ENCODE measurements around the gene WHRN. TPM values are rescaled to one million over a fixed set of nuclear protein-coding genes. Genes with fewer than 3 reads are reported as not detected.

Gene WHRN
- total and polyA plus RNA-seq, 9 of the 15 experiments (the other 6 are each of a cell fraction or from before 2014, with no cell fraction given): 0.31 to 14.1 (median 3.0) TPM

- peak; percentile 99 for TF ChIP-seq JUND (IDR thresholded peaks at IDR 0.05; ENCODE audit: borderline replicate concordance, low read depth, low read length)
- peak; percentile 99 for TF ChIP-seq JUND (tag; IDR thresholded peaks at IDR 0.05; ENCODE audit: borderline replicate concordance, low read depth, low read length)
- no peak for TF ChIP-seq SFPQ (IDR thresholded peaks at IDR 0.05; ENCODE audit: low read depth, low read length)
- TF ChIP-seq SP2 (IDR thresholded peaks at IDR 0.05; ENCODE audit: extremely low read depth, low read depth, low read length, poor library complexity, severe bottlenecking): no peak
- TF ChIP-seq, protein P1, sequence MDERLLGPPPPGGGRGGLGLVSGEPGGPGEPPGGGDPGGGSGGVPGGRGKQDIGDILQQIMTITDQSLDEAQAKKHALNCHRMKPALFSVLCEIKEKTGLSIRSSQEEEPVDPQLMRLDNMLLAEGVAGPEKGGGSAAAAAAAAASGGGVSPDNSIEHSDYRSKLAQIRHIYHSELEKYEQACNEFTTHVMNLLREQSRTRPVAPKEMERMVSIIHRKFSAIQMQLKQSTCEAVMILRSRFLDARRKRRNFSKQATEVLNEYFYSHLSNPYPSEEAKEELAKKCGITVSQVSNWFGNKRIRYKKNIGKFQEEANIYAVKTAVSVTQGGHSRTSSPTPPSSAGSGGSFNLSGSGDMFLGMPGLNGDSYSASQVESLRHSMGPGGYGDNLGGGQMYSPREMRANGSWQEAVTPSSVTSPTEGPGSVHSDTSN (CRISPR knock-in tag; IDR thresholded peaks at IDR 0.05; ENCODE audit: low read depth): no peak
- TF ChIP-seq, protein P1 (tag; conservative IDR thresholded peaks at IDR 0.05; ENCODE audit: low read depth): peak; percentile 95
- TF ChIP-seq ZFPM2 (CRISPR knock-in tag; IDR thresholded peaks at IDR 0.05): no peak
- TF ChIP-seq SREBF1 (IDR thresholded peaks at IDR 0.05; ENCODE audit: borderline replicate concordance, low read depth, low read length): no peak
- TF ChIP-seq USF2 (CRISPR knock-in tag; IDR thresholded peaks at IDR 0.05): no peak
- TF ChIP-seq ZNF23 (CRISPR knock-in tag; IDR thresholded peaks at IDR 0.05): no peak
- peak; percentile 82 for TF ChIP-seq ARID1B (IDR thresholded peaks at IDR 0.05)
- TF ChIP-seq, protein P2, sequence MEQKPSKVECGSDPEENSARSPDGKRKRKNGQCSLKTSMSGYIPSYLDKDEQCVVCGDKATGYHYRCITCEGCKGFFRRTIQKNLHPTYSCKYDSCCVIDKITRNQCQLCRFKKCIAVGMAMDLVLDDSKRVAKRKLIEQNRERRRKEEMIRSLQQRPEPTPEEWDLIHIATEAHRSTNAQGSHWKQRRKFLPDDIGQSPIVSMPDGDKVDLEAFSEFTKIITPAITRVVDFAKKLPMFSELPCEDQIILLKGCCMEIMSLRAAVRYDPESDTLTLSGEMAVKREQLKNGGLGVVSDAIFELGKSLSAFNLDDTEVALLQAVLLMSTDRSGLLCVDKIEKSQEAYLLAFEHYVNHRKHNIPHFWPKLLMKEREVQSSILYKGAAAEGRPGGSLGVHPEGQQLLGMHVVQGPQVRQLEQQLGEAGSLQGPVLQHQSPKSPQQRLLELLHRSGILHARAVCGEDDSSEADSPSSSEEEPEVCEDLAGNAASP (IDR thresholded peaks at IDR 0.05): no peak
- 0 out of 2 replicates have a peak, but pooled peaks have one; percentile 7 for TF ChIP-seq L3MBTL2 (IDR thresholded peaks at IDR 0.05)
- TF ChIP-seq, protein P3, sequence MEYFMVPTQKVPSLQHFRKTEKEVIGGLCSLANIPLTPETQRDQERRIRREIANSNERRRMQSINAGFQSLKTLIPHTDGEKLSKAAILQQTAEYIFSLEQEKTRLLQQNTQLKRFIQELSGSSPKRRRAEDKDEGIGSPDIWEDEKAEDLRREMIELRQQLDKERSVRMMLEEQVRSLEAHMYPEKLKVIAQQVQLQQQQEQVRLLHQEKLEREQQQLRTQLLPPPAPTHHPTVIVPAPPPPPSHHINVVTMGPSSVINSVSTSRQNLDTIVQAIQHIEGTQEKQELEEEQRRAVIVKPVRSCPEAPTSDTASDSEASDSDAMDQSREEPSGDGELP (CRISPR knock-in tag; IDR thresholded peaks at IDR 0.05; ENCODE audit: borderline replicate concordance): peak; percentile 37; the same call in 1 of the 2 replicates
- no peak for TF ChIP-seq ZNF778 (CRISPR knock-in tag; IDR thresholded peaks at IDR 0.05)
- peak; percentile 64 for TF ChIP-seq MAFG (tag; conservative IDR thresholded peaks at IDR 0.05)
- TF ChIP-seq MTA1 (IDR thresholded peaks at IDR 0.05; ENCODE audit: borderline replicate concordance): 0 out of 2 replicates have a peak, but pooled peaks have one; percentile 58
Measured at GRCh38 chr9:114551750-114552685, 46.7 kb upstream of the WHRN start (continued).

Data from K562 (cell line).